SK-N-SH (cell line): ENCODE data around the gene MRAP2.

Experiments
- EZH2phosphoT487 ChIP-seq: fragments of 200-600 bp; sonication (generic); IDR thresholded peaks from 2 replicates; pipeline ENCODE4 v1.6.1; 2017; ENCODE audit warnings: low read depth, mixed run types, mild to moderate bottlenecking, antibody characterized with exemption, moderate library complexity, borderline replicate concordance
- YY1 ChIP-seq: IDR thresholded peaks from 2 replicates; pipeline ENCODE4 v1.4.0; 2012; ENCODE audit warnings: low read depth, mild to moderate bottlenecking
- TF ChIP-seq, protein P1 (sequence below): fragments of 200-600 bp; sonication (generic); IDR thresholded peaks from 2 replicates; pipeline ENCODE4 v1.6.1; 2017; ENCODE audit warnings: antibody characterized with exemption, mild to moderate bottlenecking, moderate library complexity

- TF ChIP-seq EZH2phosphoT487 (no peak), YY1 (no peak)
- TF ChIP-seq, protein P1, sequence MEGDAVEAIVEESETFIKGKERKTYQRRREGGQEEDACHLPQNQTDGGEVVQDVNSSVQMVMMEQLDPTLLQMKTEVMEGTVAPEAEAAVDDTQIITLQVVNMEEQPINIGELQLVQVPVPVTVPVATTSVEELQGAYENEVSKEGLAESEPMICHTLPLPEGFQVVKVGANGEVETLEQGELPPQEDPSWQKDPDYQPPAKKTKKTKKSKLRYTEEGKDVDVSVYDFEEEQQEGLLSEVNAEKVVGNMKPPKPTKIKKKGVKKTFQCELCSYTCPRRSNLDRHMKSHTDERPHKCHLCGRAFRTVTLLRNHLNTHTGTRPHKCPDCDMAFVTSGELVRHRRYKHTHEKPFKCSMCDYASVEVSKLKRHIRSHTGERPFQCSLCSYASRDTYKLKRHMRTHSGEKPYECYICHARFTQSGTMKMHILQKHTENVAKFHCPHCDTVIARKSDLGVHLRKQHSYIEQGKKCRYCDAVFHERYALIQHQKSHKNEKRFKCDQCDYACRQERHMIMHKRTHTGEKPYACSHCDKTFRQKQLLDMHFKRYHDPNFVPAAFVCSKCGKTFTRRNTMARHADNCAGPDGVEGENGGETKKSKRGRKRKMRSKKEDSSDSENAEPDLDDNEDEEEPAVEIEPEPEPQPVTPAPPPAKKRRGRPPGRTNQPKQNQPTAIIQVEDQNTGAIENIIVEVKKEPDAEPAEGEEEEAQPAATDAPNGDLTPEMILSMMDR, result no peak
Measured at GRCh38 chr6:84066536-84066935, 33.0 kb downstream of the MRAP2 start.
